Ishikawa (cell line): Measurements from ENCODE around the gene HOXA13.

Experiments
- CEBPB ChIP-seq: IDR thresholded peaks from 2 replicates; pipeline ENCODE4 v1.6.1; 2012
- CREB1 ChIP-seq: IDR thresholded peaks from 2 replicates; pipeline ENCODE4 v1.6.1; 2012; ENCODE audit warnings: low read depth
- EGR1 ChIP-seq: IDR thresholded peaks from 2 replicates; pipeline ENCODE4 v1.6.1; 2012
- EP300 ChIP-seq: IDR thresholded peaks from 2 replicates; pipeline ENCODE4 v1.6.1; 2012; ENCODE audit warnings: borderline replicate concordance
- FOXM1 ChIP-seq: IDR thresholded peaks from 2 replicates; pipeline ENCODE4 v1.6.1; 2012; ENCODE audit warnings: low read depth, borderline replicate concordance
- NFIC ChIP-seq: IDR thresholded peaks from 2 replicates; pipeline ENCODE4 v1.6.1; 2012
- RAD21 ChIP-seq: IDR thresholded peaks from 2 replicates; pipeline ENCODE4 v1.6.1; 2012; ENCODE audit warnings: low read depth
- TAF1 ChIP-seq: IDR thresholded peaks from 2 replicates; pipeline ENCODE4 v1.6.1; 2012; ENCODE audit warnings: low read depth, mild to moderate bottlenecking
- TCF12 ChIP-seq: IDR thresholded peaks from 2 replicates; pipeline ENCODE4 v1.6.1; 2012; ENCODE audit warnings: low read depth
- TEAD4 ChIP-seq: IDR thresholded peaks from 2 replicates; pipeline ENCODE4 v1.6.1; 2012
- YY1 ChIP-seq: IDR thresholded peaks from 2 replicates; pipeline ENCODE4 v1.6.1; 2012; ENCODE audit warnings: low read depth
- ZBTB7A ChIP-seq: IDR thresholded peaks from 2 replicates; pipeline ENCODE4 v1.6.1; 2012; ENCODE audit warnings: low read depth
- TF ChIP-seq, protein P1 (sequence below): IDR thresholded peaks from 2 replicates; pipeline ENCODE4 v1.6.1; 2012
- TF ChIP-seq, protein P2 (sequence below): IDR thresholded peaks from 2 replicates; pipeline ENCODE4 v1.6.1; 2012
- TF ChIP-seq, protein P3 (sequence below): IDR thresholded peaks from 2 replicates; pipeline ENCODE4 v1.6.1; 2012; ENCODE audit warnings: low read depth, mild to moderate bottlenecking

Gene HOXA13

DNA sequence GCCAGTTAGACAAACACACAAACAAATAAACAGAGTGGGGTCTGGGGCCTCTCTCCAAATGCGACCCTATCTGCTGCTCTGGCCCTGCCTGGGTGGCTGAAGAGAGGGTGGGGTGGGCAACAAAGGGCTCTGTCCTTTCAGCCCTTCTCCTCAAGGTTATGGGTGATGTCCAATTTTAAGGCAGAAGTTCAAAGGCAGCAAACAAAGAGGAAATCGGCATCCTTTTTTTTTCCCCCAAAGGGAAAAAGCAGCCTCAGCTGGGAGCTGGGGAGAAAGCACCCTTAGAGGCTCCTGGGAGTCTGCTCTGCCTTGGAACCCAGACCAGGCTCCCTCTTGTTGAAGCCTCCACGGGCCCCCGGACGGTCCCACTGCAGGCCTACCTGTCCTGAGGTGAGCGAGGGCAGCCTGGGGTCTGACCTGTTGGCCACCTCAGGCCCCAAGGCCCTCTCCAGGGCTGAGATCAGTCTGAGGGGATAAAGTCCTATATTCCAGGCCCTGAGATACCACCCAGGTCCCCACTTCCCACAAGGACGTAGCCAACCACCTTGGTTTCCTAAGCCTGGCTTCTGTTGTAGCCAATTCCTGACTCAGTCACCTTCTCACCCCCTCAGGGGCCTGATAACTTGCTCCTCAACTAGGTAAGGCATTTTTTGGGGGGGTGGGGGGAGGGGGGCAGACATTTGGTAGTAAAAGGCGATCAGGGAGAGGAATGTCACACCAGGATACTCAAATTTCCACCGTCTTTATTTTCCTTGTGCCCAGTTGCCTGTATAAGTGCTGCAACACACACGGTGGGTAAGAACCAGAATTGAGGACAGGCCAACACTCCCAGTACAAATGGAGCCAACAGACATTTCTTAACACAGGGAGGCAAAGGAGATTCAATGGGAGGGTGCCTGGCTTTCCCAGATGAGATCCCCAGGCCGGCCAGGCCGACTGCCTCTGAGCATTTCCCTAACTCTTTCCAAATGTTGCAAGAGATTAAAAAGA is 19.2 kb downstream of the HOXA13 start:
- TF ChIP-seq, protein P1, sequence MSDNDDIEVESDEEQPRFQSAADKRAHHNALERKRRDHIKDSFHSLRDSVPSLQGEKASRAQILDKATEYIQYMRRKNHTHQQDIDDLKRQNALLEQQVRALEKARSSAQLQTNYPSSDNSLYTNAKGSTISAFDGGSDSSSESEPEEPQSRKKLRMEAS, result no peak
- no peak for TF ChIP-seq TEAD4
- no peak for TF ChIP-seq TCF12
- TF ChIP-seq TAF1, result no peak
- TF ChIP-seq, protein P2, sequence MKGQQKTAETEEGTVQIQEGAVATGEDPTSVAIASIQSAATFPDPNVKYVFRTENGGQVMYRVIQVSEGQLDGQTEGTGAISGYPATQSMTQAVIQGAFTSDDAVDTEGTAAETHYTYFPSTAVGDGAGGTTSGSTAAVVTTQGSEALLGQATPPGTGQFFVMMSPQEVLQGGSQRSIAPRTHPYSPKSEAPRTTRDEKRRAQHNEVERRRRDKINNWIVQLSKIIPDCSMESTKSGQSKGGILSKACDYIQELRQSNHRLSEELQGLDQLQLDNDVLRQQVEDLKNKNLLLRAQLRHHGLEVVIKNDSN, result no peak
- TF ChIP-seq NFIC, result no peak
- no peak for TF ChIP-seq ZBTB7A
- no peak for TF ChIP-seq CREB1
- no peak for TF ChIP-seq FOXM1
- no peak for TF ChIP-seq EGR1
- no peak for TF ChIP-seq CEBPB
- no peak for TF ChIP-seq YY1
- TF ChIP-seq, protein P3, sequence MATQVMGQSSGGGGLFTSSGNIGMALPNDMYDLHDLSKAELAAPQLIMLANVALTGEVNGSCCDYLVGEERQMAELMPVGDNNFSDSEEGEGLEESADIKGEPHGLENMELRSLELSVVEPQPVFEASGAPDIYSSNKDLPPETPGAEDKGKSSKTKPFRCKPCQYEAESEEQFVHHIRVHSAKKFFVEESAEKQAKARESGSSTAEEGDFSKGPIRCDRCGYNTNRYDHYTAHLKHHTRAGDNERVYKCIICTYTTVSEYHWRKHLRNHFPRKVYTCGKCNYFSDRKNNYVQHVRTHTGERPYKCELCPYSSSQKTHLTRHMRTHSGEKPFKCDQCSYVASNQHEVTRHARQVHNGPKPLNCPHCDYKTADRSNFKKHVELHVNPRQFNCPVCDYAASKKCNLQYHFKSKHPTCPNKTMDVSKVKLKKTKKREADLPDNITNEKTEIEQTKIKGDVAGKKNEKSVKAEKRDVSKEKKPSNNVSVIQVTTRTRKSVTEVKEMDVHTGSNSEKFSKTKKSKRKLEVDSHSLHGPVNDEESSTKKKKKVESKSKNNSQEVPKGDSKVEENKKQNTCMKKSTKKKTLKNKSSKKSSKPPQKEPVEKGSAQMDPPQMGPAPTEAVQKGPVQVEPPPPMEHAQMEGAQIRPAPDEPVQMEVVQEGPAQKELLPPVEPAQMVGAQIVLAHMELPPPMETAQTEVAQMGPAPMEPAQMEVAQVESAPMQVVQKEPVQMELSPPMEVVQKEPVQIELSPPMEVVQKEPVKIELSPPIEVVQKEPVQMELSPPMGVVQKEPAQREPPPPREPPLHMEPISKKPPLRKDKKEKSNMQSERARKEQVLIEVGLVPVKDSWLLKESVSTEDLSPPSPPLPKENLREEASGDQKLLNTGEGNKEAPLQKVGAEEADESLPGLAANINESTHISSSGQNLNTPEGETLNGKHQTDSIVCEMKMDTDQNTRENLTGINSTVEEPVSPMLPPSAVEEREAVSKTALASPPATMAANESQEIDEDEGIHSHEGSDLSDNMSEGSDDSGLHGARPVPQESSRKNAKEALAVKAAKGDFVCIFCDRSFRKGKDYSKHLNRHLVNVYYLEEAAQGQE, result no peak
- no peak for TF ChIP-seq RAD21
- no peak for TF ChIP-seq EP300

DNA sequence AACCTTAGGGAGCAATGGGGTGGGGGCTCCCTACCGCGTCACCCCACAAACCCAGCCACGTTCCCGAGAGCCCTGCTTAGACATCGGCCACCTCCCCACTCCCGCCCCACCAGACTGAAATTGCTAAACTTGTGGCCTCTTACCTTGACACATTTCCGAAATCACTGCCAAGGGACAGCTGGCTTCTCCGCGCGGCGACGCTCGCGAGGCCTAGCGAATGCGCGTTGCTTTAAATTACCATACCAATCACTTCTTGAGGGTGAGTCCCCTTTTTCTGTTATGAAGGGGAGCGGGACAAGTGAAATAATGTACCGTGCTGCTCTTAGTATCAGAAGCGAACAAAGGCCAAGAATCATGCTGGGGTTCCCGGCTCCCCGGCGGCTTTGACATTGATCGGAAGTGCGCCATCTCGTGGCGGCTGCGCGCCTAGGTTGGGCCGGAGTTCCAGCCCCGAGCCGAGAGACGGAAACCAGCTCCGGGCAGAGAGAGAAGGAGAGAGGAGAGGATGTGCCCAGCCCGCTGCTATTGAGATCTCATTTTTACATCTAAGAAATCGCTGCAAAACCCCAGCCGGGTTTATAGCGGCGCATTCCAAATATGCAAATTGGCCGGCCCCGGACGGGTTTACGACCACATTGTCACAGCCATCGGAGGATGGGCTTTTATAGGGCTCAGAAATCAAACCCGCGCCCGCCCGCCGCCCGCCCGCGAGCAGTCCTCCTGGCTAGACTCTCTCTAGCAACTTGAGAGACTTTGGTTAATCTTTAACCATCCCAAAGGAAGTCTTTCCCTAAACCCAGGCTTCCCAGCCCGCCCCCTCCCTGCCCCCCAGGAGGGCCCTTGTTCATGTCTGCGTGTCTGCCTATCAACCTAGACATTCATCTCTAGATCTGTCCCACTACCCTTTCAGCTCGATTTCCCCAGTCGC is 20.1 kb downstream of the HOXA13 start:
- TF ChIP-seq, protein P3, result no peak
- TF ChIP-seq TAF1 (no peak), NFIC (no peak), EGR1 (no peak), YY1 (no peak), TEAD4 (no peak), RAD21 (peak; percentile 45)
- TF ChIP-seq, protein P1, result no peak

DNA sequence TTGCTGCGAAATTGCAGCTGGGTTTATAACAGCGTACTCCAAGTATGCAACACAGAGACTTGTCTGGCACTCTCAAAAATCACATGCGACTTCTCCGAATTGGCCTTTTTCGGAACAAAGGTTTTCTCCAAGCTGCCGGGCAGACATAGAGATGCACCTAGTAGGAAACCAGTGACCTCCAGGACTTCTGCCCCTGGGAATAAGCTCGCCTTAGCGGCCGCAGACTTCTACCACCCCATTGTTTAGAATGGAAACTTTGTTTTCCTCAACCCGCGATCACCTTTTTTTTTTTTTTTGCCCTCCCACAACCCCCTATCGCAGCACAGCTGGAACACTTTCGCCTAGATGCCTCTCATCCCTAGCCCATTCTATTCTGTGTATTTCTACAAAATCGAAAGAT is 20.9 kb downstream of the HOXA13 start:
- TF ChIP-seq, protein P1, result no peak

DNA sequence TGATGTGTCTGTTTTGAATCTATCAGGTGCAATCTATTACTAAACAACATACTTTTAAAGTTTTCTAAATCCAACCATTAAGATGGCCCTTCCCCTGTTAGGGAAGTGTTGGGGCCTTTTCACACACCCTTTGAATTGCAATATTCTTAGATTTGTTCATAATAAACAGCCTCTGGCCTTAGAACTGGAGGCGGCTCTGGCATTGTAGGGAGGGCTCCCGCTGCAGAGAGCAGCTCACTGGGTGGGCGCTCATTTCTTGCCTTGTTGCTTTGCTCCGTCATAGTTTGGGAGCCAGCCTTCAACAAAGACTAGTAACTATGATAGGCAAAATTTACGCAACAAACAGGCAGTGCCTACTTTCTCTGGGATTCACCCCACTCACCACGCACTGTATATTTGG is 21.5 kb downstream of the HOXA13 start:
- TF ChIP-seq ZBTB7A, result no peak
- TF ChIP-seq EP300, result no peak
- TF ChIP-seq RAD21, result no peak
- TF ChIP-seq FOXM1, result no peak

DNA sequence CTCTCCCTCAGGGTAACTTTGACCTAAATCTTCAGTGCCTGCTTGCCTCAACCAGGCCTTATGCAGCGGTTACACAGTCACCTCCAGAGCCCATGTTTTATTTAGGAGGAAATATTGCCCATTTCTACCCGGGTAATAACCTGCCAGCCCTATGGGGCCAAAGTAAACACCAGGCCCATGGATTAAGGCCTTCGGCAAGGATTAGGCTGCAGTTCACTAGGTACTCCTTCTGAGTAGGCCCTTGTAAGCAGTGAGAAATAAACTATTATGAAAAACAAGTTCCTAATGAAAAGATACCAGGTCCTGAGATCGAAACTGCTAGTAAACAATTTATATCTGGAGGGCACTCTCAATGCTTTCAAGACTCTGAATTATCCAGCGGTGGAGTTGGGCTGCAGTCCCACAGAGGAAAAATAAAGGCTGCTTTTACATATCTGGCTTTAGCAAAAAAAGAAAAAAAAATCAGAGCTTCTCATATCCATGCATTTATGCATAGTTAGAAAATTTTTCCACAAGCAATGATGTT is 22.0 kb downstream of the HOXA13 start:
- TF ChIP-seq CEBPB (no peak), NFIC (no peak)
- TF ChIP-seq, protein P3, result no peak
- TF ChIP-seq, protein P1, result no peak
